ENCODE measurements around the gene GMCL1.

The GMCL1 gene

DNA sequence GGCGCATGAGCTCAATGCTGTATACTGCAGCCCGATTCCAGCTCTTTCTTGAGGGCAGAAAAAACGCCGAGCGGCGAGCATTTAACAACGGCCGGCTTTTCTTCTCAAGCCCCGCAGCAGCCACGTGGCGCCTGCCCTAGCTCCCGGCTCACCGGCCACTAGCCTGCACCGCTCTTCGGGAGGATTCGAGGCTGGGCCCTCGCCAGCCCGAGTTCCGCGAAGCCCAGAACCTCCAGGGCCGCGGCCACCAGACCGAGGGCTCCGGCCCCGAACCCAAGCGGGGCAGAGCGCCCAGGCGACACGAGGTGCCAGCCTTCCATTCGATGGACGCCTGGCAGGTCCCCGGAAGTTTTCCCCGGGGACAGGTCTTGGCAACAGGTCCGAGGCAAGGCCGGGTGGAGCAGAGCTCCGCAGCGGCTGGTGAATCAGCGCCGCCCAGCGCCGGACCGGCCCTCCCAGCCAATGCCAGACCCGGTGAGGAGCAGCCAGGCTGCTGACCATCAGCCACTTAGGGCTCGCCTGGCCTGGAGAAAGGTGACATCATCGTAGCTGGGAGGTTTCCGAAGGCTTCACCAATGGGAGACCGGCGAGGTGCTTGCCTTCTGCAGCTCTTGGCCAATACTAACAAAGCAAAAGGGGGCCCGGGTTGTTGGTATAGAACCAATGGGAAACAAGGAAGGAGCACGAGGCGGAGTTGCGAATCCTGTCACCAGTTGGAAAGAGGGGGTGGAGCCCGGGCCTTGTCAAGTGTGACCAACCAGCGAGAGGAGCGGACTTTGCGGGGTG is 84.9 kb downstream of the GMCL1 start:
- H3K27me3 ChIP-seq (ENCODE audit: control insufficient read depth, low read length), result no peaks in the 10 kb centered on the region
- H3K4me1 ChIP-seq (ENCODE audit: control insufficient read depth, low read length), result peaks cover 40% of the 10 kb centered on the region
- no peaks in the 10 kb centered on the region for H3K9me2 ChIP-seq (replicated peaks; ENCODE audit: control insufficient read depth, low read length)
- peak overlapping the region; percentile 97 for H3K4me2 ChIP-seq (ENCODE audit: low read length)
- H3K27ac ChIP-seq (ENCODE audit: low read depth, low read length), result peak overlapping the region; percentile 62
- TF ChIP-seq, protein P1, sequence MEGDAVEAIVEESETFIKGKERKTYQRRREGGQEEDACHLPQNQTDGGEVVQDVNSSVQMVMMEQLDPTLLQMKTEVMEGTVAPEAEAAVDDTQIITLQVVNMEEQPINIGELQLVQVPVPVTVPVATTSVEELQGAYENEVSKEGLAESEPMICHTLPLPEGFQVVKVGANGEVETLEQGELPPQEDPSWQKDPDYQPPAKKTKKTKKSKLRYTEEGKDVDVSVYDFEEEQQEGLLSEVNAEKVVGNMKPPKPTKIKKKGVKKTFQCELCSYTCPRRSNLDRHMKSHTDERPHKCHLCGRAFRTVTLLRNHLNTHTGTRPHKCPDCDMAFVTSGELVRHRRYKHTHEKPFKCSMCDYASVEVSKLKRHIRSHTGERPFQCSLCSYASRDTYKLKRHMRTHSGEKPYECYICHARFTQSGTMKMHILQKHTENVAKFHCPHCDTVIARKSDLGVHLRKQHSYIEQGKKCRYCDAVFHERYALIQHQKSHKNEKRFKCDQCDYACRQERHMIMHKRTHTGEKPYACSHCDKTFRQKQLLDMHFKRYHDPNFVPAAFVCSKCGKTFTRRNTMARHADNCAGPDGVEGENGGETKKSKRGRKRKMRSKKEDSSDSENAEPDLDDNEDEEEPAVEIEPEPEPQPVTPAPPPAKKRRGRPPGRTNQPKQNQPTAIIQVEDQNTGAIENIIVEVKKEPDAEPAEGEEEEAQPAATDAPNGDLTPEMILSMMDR (IDR thresholded peaks at IDR 0.05; ENCODE audit: low read depth, low read length, poor library complexity, severe bottlenecking), result peak; percentile 14
- no peak for TF ChIP-seq EZH2phosphoT487 (IDR thresholded peaks at IDR 0.05; ENCODE audit: borderline replicate concordance, low read length)
- peaks cover 5% of the 10 kb centered on the region for H3K79me2 ChIP-seq (ENCODE audit: control insufficient read depth, low read length)
- peak overlapping the region; percentile 87 for H3K4me3 ChIP-seq (ENCODE audit: low read length)
- no peaks in the 10 kb centered on the region for H4K20me1 ChIP-seq (ENCODE audit: control insufficient read depth, insufficient read depth, low read depth, low read length)
- peaks cover 40% of the 10 kb centered on the region for H3F3A ChIP-seq (ENCODE audit: control insufficient read depth, insufficient read depth)
- peaks cover 29% of the 10 kb centered on the region for H3K36me3 ChIP-seq (ENCODE audit: control insufficient read depth, low read length)
- H3K9me3 ChIP-seq (ENCODE audit: control insufficient read depth, insufficient read depth, low read length), result no peaks in the 10 kb centered on the region

DNA sequence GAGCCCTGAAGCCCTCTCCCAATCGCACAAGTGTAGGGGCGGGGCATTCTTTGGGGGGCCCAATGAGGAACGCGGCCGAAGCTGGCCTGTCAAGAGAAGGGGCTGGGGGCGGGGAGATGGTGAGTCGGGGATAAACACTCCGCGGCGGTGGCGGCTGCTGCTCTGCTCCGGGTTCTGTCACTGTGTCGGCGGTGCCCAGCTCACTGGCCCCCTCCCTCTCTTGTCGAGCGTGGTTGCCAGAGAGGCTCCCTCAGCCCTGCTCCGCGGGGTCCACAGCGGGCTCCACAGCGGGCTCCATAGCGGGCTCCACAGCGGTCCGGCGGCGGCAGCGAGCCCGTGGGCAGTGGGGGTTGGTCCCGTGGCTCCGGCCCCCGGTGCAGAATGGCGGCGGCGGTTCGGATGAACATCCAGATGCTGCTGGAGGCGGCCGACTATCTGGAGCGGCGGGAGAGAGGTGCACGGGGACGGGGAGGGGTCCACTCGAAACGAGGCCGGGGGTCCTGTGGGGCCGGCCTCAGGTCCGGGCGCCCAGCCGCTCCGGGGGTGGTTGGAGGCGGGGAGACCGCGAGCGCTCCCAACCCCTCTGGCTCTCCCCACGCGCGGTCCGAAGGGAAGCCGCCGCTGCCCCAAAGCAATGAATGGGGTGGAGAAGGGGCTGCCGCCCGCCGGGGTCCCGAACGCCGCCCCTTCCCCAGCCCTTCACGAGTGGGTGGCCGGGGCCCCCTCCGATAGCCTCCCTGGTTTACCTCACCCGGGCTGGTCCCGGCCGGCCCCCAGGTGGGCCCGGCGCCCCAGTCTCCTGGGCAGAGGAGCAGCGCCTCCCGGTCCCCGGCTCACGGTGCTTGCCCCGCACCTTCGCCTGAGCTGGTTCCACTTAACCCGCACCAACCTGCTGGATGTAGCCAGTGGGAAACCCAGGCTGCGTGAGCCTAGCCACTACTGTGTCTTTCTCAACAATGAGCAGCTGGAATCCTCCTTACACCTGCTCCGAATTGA is 85.8 kb downstream of the GMCL1 start, which contains the start of gene MXD1:
Gene MXD1 (plus strand): TSS at position 160 of the 996 bp plus-strand sequence. CDS start 222 bp downstream, at position 382.
- H3K79me2 ChIP-seq (ENCODE audit: control insufficient read depth, low read length), result peaks cover 5% of the 10 kb centered on the region
- no peaks in the 10 kb centered on the region for H4K20me1 ChIP-seq (ENCODE audit: control insufficient read depth, insufficient read depth, low read depth, low read length)
- peak within 1 kb of the TSS; percentile 62 for H3K27ac ChIP-seq (ENCODE audit: low read depth, low read length)
- H3K9me3 ChIP-seq (ENCODE audit: control insufficient read depth, insufficient read depth, low read length), result no peaks in the 10 kb centered on the region
- no peaks in the 10 kb centered on the region for H3K9me2 ChIP-seq (replicated peaks; ENCODE audit: control insufficient read depth, low read length)
- peaks cover 25% of the 10 kb centered on the region for H3K36me3 ChIP-seq (ENCODE audit: control insufficient read depth, low read length)
- H3F3A ChIP-seq (ENCODE audit: control insufficient read depth, insufficient read depth), result peaks cover 34% of the 10 kb centered on the region
- peak within 1 kb of the TSS; percentile 97 for H3K4me2 ChIP-seq (ENCODE audit: low read length)
- H3K4me1 ChIP-seq (ENCODE audit: control insufficient read depth, low read length), result peaks cover 40% of the 10 kb centered on the region
- H3K27me3 ChIP-seq (ENCODE audit: control insufficient read depth, low read length), result no peaks in the 10 kb centered on the region
- no peak for TF ChIP-seq EZH2phosphoT487 (IDR thresholded peaks at IDR 0.05; ENCODE audit: borderline replicate concordance, low read length)
- TF ChIP-seq, protein P1 (IDR thresholded peaks at IDR 0.05; ENCODE audit: low read depth, low read length, poor library complexity, severe bottlenecking), result no peak
- peak within 1 kb of the TSS; percentile 87 for H3K4me3 ChIP-seq (ENCODE audit: low read length)

DNA sequence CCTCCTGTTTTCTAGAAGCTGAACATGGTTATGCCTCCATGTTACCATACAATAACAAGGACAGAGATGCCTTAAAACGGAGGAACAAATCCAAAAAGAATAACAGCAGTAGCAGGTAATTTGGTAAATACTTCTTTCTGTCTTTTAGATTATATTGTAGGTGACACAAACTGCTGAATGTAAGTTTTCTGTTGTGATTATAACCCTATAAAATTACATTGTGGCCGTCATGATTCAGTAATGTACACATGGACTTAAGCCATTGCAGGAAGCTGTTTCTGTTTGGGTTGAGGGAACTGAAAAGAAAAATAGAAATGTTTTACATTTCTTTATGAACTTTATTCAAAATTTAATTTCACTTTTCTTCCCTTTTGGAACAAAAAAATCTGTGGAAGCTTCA is 86.6 kb downstream of the GMCL1 start:
- H3K36me3 ChIP-seq (ENCODE audit: control insufficient read depth, low read length), result peaks cover 22% of the 10 kb centered on the region
- H3K4me1 ChIP-seq (ENCODE audit: control insufficient read depth, low read length), result peaks cover 40% of the 10 kb centered on the region
- H3K9me2 ChIP-seq (replicated peaks; ENCODE audit: control insufficient read depth, low read length), result no peaks in the 10 kb centered on the region
- peaks cover 5% of the 10 kb centered on the region for H3K79me2 ChIP-seq (ENCODE audit: control insufficient read depth, low read length)
- H3K4me2 ChIP-seq (ENCODE audit: low read length), result peak overlapping the region; percentile 63
- H3K27ac ChIP-seq (ENCODE audit: low read depth, low read length), result no peak overlapping the region
- peaks cover 28% of the 10 kb centered on the region for H3F3A ChIP-seq (ENCODE audit: control insufficient read depth, insufficient read depth)
- H3K27me3 ChIP-seq (ENCODE audit: control insufficient read depth, low read length), result no peaks in the 10 kb centered on the region
- no peaks in the 10 kb centered on the region for H3K9me3 ChIP-seq (ENCODE audit: control insufficient read depth, insufficient read depth, low read length)
- no peaks in the 10 kb centered on the region for H4K20me1 ChIP-seq (ENCODE audit: control insufficient read depth, insufficient read depth, low read depth, low read length)
- TF ChIP-seq EZH2phosphoT487 (IDR thresholded peaks at IDR 0.05; ENCODE audit: borderline replicate concordance, low read length), result no peak
- H3K4me3 ChIP-seq (ENCODE audit: low read length), result peak overlapping the region; percentile 87

All from DOHH2 (cell line).